GF-D8 (cell line): ENCODE measurements around the gene TCF7.

Source experiments
- DNase-seq: peaks from one replicate; lab custom pipeline; 2025; lab: John Stamatoyannopoulos, UW

Gene TCF7

DNA sequence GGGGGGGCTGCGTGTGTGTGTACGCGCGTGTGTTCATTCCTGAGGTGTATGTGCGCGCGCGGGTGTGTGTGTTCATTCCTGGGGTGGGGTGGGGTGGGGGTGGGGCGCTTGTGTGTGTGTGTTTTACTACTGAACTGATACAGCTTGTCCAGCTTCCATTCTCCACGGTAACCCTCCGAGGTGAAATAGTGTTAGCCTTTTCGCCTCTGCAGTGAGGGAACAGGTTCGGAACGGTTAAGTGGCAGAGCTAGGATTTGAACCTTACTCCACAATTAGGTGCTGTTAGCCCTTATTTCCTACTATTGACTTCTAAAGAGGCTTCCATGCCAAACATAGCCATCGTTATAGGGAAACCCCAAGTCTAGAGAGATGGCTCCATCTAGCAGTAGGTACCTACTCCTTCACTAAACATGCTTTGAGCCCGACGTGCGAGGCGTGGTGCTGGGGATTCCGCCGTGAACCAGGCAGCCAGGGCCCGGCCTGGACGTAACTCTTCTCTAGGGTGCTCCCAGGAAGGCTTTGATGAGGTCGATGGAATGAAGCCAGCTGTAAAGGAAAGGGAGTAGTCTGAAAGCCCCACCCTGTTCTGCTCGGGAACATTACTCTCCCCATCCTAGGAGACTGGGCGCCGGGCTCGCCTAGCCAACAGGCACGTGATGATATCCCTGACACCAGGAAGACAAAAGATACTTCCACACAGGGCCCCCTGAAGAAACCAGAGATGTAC lies 63.1 kb downstream of the TCF7 start:
- no peak for DNase-seq

DNA sequence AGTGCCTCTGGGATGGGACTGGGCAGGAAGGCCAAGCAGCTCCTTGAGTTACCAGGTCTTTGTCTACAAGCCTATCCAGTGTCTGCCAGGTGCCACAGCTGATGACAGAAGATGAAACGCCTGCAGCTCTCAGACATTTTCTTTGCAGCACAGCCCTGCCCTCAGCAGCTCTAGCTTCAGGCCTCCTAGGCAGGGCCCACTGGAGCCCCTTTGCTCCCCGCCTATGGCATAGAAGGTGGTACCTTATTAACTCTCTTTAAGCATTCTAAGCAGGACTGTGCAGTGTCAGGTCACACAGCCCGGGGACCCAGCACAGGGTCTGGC lies 63.6 kb downstream of the TCF7 start:
- no peak for DNase-seq

DNA sequence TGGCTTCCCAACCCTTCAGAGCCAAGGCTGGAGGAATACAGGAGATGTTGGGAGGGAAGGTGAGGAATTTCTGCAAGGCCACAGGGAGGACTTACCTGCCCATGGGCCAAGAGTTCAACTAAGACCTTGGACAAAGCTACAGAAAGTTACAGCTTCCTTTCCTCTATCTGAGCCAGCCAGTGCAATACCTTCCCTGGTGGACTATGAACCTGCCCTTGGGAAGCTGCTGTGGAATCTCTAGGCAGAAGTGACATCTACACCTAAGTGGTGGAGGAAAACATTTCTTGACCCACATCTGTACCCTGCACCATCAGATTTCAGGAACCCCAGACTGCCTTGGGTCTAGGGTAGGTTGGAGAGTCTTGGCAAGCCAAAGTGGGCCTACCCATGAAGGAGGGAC lies 69.0 kb downstream of the TCF7 start:
- no peak for DNase-seq

DNA sequence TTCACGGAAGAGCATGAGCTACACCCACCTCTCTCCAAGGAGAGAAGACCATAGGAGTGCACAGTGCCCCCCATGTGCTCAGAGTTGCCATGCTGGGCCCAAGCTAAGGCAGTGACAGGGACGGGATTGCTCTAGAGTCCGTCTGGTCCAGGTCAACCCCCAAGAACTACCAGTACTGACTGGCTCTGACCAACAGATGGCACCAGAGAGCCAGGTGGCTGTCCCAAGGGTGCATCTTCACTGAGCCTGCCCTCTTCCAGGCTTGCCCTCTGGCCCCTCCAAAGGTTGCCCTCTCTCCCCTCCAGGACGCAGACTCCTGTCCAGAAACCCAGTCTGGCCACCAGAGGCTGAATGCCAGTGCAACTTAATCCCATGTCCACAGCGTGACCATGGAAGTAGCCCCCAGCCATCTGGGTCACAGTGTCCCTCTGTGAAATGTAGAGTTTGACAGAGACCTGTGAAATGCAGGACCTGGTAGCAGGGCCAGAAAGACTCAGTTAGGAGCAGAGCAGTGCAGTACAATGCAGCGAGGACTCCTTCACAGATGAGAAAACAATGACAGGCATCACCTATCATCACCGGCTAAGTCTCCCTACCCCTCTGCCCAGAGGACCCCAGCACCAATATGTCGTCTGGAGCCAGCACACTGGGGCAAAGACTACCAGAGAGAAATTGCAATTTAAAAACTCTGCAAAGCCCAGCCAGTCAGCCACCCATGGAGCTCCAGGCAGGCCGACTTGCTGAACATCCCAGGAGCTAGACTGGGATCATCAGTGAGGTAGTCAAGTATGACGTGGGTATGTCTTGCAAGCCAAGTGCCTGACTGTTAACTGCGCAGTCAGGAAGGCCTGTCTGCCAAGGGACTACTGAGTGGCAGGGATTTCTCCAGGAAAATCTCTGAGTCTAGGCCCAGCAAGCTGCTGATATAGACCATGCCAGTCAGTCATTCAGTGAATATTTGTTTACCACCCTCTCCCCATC lies 70.0 kb downstream of the TCF7 start:
- DNase-seq, result no peak

GRCh38 chr5:134188092-134188491 lies 73.6 kb downstream of the TCF7 start:
- DNase-seq, result no peak

DNA sequence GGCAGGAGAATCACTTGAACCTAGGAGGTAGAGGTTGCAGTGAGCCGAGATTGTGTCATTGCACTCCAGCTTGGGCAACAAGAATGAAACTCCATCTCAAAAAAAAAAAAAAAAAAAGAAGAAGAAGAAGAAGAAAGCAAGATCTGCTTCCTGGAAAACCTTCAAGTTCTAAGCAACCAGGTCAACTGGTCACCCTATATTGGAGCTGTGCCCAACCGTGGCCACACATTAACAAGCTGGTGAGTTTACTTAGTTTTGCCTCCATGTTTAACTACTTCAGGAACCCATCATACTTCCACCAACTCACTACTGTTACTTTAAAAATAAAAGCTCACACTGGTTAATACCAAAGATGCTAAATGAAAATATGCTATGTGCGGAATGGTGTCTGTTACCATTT lies 74.5 kb downstream of the TCF7 start:
- no peak for DNase-seq

- no peak for DNase-seq
Observed at GRCh38 chr5:134195666-134196065, 81.2 kb downstream of the TCF7 start.
